HEK293T (cell line): ENCODE results near the gene MAMDC2.

Source experiments
- CTCF ChIA-PET: fragments of 350-600 bp; formaldehyde crosslinking; extraction: SDS; loops from one replicate; lab custom pipeline; 2021; ENCODE audit warnings: antibody characterized with exemption, inconsistent platforms; lab: Yijun Ruan, JAX
- POLR2A ChIA-PET: fragments of 350-600 bp; formaldehyde crosslinking; extraction: SDS; loops from one replicate; lab custom pipeline; 2020; ENCODE audit warnings: antibody characterized with exemption, inconsistent platforms; lab: Yijun Ruan, JAX
- DNase-seq: peaks from one replicate; pipeline ENCODE4 v3.0.0; 2012; ENCODE audit warnings: mixed read lengths; ENCODE audit errors: extremely low spot score
- ARNT ChIP-seq: fragments of 450-650 bp; IDR thresholded peaks from 2 replicates; pipeline ENCODE4 v1.6.1; 2017; ENCODE audit warnings: mild to moderate bottlenecking
- BHLHE40 ChIP-seq: fragments of 450-650 bp; IDR thresholded peaks from 2 replicates; pipeline ENCODE4 v1.6.1; 2016; ENCODE audit warnings: mild to moderate bottlenecking, moderate library complexity, borderline replicate concordance
- CTBP1 ChIP-seq: fragments of 450-650 bp; IDR thresholded peaks from 2 replicates; pipeline ENCODE4 v1.6.1; 2016; ENCODE audit warnings: borderline replicate concordance
- ELF4 ChIP-seq: fragments of 450-650 bp; IDR thresholded peaks from 2 replicates; pipeline ENCODE4 v1.6.1; 2017; ENCODE audit warnings: antibody characterized with exemption
- FOXA1 ChIP-seq: fragments of 450-650 bp; IDR thresholded peaks from 2 replicates; pipeline ENCODE4 v1.6.1; 2016; ENCODE audit warnings: mild to moderate bottlenecking
- FOXK2 ChIP-seq: fragments of 450-650 bp; IDR thresholded peaks from 2 replicates; pipeline ENCODE4 v1.6.1; 2016; ENCODE audit warnings: mild to moderate bottlenecking
- FOXM1 ChIP-seq: fragments of 450-650 bp; IDR thresholded peaks from 2 replicates; pipeline ENCODE4 v1.6.1; 2017; ENCODE audit warnings: mild to moderate bottlenecking, borderline replicate concordance
- HDGF ChIP-seq: fragments of 450-650 bp; IDR thresholded peaks from 2 replicates; pipeline ENCODE4 v1.6.1; 2017; ENCODE audit warnings: antibody characterized with exemption, borderline replicate concordance
- L3MBTL2 ChIP-seq: fragments of 450-650 bp; conservative IDR thresholded peaks from 2 replicates; pipeline ENCODE4 v1.6.1; 2016; ENCODE audit warnings: mild to moderate bottlenecking
- LEF1 ChIP-seq: fragments of 450-650 bp; IDR thresholded peaks from 2 replicates; pipeline ENCODE4 v1.6.1; 2017; ENCODE audit warnings: mild to moderate bottlenecking, borderline replicate concordance
- NFRKB ChIP-seq: fragments of 450-650 bp; IDR thresholded peaks from 2 replicates; pipeline ENCODE4 v1.6.1; 2016; ENCODE audit warnings: mild to moderate bottlenecking, moderate library complexity
- SP1 ChIP-seq: fragments of 450-650 bp; IDR thresholded peaks from 2 replicates; pipeline ENCODE4 v1.6.1; 2017
- SUZ12 ChIP-seq: fragments of 450-650 bp; IDR thresholded peaks from 2 replicates; pipeline ENCODE4 v1.6.1; 2016; ENCODE audit warnings: mild to moderate bottlenecking
- TARDBP ChIP-seq: fragments of 450-650 bp; IDR thresholded peaks from 2 replicates; pipeline ENCODE4 v1.6.1; 2016
- ZNF384 ChIP-seq: fragments of 450-650 bp; IDR thresholded peaks from 2 replicates; pipeline ENCODE4 v1.6.1; 2016
- TF ChIP-seq, protein P1 (sequence below): fragments of 450-650 bp; IDR thresholded peaks from 2 replicates; pipeline ENCODE4 v1.6.1; 2016

The MAMDC2 gene

DNA sequence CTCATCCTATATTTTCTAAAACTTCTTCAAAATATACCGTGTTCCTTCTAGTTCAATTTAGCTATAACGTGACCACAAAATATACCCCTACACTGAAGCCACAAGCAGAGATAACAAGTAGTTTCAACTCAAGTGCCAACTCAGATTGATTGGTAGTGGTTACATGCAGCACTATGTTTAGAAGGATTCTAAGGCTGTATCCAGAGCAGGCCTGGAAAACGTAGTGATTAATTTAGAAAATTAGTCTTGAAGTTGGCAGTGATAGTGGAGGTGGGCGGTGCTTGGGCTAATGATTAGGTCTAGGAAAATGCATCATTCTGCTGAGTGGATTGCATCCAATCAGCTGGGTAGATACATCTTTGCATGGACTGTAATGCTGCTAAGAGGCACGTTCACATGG is 61.5 kb downstream of the MAMDC2 start:
- DNase-seq: no peak
- ChIA-PET POLR2A (no interaction called here), CTCF (no interaction called here)
- TF ChIP-seq FOXK2 (no peak), FOXM1 (no peak), SUZ12 (no peak), BHLHE40 (no peak), FOXA1 (no peak), ARNT (no peak), HDGF (no peak)
- TF ChIP-seq, protein P1, sequence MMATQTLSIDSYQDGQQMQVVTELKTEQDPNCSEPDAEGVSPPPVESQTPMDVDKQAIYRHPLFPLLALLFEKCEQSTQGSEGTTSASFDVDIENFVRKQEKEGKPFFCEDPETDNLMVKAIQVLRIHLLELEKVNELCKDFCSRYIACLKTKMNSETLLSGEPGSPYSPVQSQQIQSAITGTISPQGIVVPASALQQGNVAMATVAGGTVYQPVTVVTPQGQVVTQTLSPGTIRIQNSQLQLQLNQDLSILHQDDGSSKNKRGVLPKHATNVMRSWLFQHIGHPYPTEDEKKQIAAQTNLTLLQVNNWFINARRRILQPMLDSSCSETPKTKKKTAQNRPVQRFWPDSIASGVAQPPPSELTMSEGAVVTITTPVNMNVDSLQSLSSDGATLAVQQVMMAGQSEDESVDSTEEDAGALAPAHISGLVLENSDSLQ: no peak

DNA sequence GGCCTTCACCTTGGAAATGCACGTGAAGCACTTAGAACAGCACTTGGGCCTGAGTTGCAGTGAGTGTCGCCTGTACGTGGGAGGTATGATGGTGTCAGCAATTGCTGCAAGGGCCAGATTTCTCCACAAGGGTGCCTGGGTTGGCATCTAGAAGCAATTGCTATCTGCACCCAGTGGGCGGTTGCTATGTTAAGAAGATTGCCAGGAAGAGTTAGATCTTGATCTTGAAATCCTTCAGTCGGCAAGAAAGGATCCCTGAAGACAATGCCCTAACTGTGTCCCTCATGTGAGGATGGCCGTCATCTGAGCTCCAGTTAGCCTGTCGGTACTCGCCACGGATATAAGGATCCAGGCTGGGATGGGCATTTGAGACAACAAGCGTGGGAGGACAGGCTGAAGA is 62.9 kb downstream of the MAMDC2 start:
- TF ChIP-seq, protein P1: no peak
- TF ChIP-seq FOXM1 (no peak), ZNF384 (no peak), LEF1 (no peak), FOXA1 (no peak), SUZ12 (no peak), CTBP1 (no peak), ARNT (no peak), TARDBP (no peak), L3MBTL2 (no peak), ELF4 (no peak), FOXK2 (no peak)
- no peak for DNase-seq
- ChIA-PET CTCF (no interaction called here), POLR2A (no interaction called here)

DNA sequence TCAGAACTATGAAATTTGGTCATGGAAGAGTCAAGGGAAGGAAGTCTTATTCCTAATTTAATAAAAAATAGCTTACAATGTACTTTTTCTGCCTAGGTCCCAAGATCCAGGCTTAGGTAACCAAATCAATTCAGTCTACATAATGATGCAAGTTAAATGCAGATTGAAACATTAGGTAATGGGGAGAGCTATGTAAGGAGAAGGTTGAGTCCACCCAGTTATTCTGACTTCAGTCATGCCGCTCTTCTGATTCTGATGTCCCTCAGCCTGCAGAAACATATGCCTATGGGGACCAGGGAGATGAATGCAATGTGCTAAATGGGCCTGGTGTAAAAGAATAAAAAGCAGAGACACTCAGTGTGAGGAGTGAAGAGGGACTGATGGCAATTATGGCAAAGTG is 63.9 kb downstream of the MAMDC2 start:
- ChIA-PET CTCF (no interaction called here), POLR2A (no interaction called here)
- TF ChIP-seq SP1 (no peak), BHLHE40 (no peak), HDGF (no peak), ZNF384 (no peak), ELF4 (no peak), LEF1 (no peak), ARNT (no peak), CTBP1 (no peak), FOXA1 (no peak)
- DNase-seq: no peak

DNA sequence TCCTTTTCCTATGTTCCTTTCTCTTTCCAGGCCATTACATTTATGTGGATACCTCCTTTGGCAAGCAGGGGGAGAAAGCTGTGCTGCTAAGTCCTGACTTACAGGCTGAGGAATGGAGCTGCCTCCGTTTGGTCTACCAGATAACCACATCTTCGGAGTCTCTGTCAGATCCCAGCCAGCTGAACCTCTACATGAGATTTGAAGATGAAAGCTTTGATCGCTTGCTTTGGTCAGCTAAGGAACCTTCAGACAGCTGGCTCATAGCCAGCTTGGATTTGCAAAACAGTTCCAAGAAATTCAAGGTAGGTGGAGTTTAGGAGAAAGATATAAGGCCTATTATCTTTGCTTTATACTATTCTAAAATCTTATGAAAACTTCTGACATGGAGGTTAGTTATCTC is 64.5 kb downstream of the MAMDC2 start:
- TF ChIP-seq L3MBTL2: no peak
- TF ChIP-seq, protein P1: no peak
- no peak for TF ChIP-seq SP1
- no peak for TF ChIP-seq ARNT
- no peak for TF ChIP-seq ELF4
- TF ChIP-seq SUZ12: no peak
- no peak for TF ChIP-seq FOXA1
- no peak for TF ChIP-seq ZNF384
- CTCF ChIA-PET: no interaction called here
- no peak for DNase-seq
- POLR2A ChIA-PET: no interaction called here

DNA sequence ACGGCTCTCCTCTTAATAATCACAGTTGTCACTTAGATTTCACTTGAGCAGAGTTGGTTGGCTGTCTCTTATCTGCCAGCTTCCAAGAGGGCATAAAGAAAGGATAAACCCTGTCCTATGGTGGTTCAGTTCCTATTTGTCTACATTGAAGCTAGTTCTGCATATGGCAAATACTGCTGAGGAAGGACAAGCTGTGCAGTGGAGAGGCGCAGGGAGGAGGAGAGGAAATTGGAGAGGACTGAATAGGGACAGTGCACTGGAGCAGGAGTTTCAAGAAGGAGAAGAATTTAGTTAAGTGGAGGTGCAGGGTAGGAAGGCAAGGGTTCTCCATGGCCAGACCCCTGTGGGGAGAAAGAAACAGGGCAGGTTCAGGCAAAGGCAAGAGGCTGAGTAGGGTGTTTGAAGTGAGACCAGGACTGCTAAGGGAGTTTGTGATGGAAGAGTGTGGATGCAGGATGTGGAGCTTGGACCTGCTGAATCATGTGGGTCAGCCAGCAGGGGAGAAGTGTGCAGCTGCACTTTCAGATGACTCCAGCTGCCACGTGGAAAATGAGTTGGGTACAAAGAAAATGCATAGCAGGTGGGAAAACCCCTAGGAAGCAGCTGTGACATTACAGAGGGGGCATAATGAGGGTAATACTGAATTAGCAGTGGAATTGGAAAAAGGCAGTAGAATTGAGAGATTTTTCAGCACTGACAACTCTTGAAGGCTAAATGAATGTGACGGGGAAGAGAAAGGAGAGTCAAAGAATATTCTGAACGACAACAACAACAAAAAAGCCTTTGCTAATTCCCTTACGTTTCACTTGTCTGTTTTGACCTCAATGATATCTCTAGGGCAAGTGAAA is 66.8 kb downstream of the MAMDC2 start:
- ChIA-PET POLR2A (no interaction called here), CTCF (interaction anchor here (0.6 to 3.5 kb wide), 8 partner anchors 10 to 142 kb away, joined by 3 to 16 read pairs (median 3); no protein-coding TSS in a partner anchor)
- DNase-seq: no peak
- TF ChIP-seq L3MBTL2 (no peak), FOXA1 (no peak), SP1 (no peak), ELF4 (no peak), NFRKB (no peak), ZNF384 (no peak), CTBP1 (no peak), TARDBP (no peak), SUZ12 (no peak), ARNT (no peak), FOXK2 (no peak), FOXM1 (no peak), LEF1 (no peak), BHLHE40 (no peak), HDGF (no peak)
- TF ChIP-seq, protein P1: no peak
